Esophagus muscularis mucosa (tissue), 4 donors: ENCODE measurements around the gene GRID1. TPM values are rescaled to one million over a fixed set of nuclear protein-coding genes. Genes with fewer than 3 reads are reported as not detected.

ENCODE experiments used
- DNase-seq: peaks from one replicate; pipeline ENCODE4 v3.0.0-alpha.2; 2017; ENCODE audit errors: extremely low spot score
- H3K27ac ChIP-seq, 4 donors: fragments of 200-600 bp; sonication (generic); replicated peaks in 1 of 4; 1 replicate in 3 of 4; 2 replicates in 1 of 4; pipeline ENCODE4 v1.5.1; 2016 to 2019; ENCODE audit warnings: mild to moderate bottlenecking in 1 of 4
- H3K27me3 ChIP-seq, 4 donors: fragments of 200-600 bp; sonication (generic); one replicate each; pipeline versions ENCODE4 v1.5.1 to v1.6.0; 2016 to 2019
- H3K36me3 ChIP-seq, 4 donors: fragments of 200-600 bp; sonication (generic); one replicate each; pipeline ENCODE4 v1.5.1; 2016 to 2019
- H3K4me1 ChIP-seq, 4 donors: fragments of 200-600 bp; sonication (generic); one replicate each; pipeline ENCODE4 v1.5.1; 2016 to 2019
- H3K4me3 ChIP-seq, 4 donors: fragments of 200-600 bp; sonication (generic); 1 replicate in 2 of 4; 2 replicates in 2 of 4; pipeline ENCODE4 v1.5.1; 2016 to 2019; ENCODE audit warnings: mild to moderate bottlenecking in 4 of 4, moderate library complexity in 1 of 4
- H3K9me3 ChIP-seq, 4 donors: fragments of 200-600 bp; sonication (generic); 1 replicate in 3 of 4; 2 replicates in 1 of 4; pipeline ENCODE4 v1.5.1; 2016 to 2019
- EP300 ChIP-seq: sonication (generic); formaldehyde crosslinking; IDR thresholded peaks from one replicate; pipeline ENCODE4 v1.6.1; 2017; ENCODE audit warnings: antibody characterized with exemption
- POLR2A ChIP-seq: fragments of 450-650 bp; IDR thresholded peaks from one replicate; pipeline ENCODE4 v1.6.1; 2017; ENCODE audit warnings: antibody characterized with exemption, moderate library complexity, mild to moderate bottlenecking, low read depth
- POLR2AphosphoS5 ChIP-seq, 2 donors: sonication (generic); formaldehyde crosslinking; IDR thresholded peaks; one replicate each; pipeline ENCODE4 v1.6.1; 2017; ENCODE audit warnings: antibody characterized with exemption in 2 of 2
- WGBS: methylation state at CpG from one replicate; pipeline ENCODE4 v1.1.5; 2018; 5-methylcytosine and 5-hydroxymethylcytosine counted together
- intact Hi-C: fragments of 100-400 bp; cut with DNase I; formaldehyde crosslinking; loops from one replicate; pipeline ENCODE4 v1.15.1; 2023
- total RNA-seq, 4 donors: library from RNA; depleted of rRNA; stranded (reverse); fragments of >200 nt; gene quantifications; one replicate each; pipeline versions ENCODE4 v1.1.0 to v1.2.1, GENCODE V29; 2016
- TF ChIP-seq, protein P1 (sequence below), 3 experiments: fragments of 200-600 bp in 2 of 3; fragments of 450-650 bp in 1 of 3; sonication (generic) in 2 of 3; IDR thresholded peaks; one replicate each; pipeline ENCODE4 v1.5.1; 2017 to 2019; ENCODE audit warnings: antibody characterized with exemption in 3 of 3, mild to moderate bottlenecking in 2 of 3, moderate library complexity in 1 of 3

The GRID1 gene
- total RNA-seq, 4 donors from 2014 or later, result under 0.01 to 1.3 (median 1.1) TPM

DNA sequence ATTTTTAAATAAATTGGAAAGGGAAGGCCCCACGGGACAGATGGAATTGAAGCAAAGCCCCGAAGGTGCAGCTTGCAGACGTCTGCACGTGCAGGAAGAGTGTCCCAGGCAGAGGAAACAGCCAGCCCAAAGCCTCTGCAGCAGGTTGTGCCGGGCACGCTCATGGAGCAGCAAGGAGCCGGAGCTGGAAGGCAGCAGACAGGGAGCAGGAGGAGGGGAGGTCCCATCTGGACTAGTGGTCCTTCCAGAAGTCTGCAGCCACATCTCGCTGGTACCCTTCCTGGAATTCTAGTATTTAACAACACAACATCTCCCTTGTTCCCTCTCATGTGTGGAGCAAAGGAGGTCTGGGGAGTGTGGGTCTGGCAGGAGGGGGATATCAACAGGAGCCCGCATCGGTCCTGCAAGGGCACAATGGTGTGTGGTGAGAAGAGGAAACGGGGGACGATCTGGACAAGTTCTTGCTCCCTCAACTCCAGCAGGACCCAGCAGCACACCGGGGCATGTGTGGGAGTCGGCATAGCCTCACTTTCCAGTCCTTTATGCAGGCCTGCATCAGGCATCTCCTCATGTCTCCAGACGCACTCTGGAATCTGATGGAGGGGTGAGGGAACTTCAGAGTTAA is 169.3 kb downstream of the GRID1 start:
- Histone ChIP-seq H3K9me3 (no peaks in the 10 kb centered on the region), H3K36me3 (no peaks in the 10 kb centered on the region), H3K4me1 (no peaks in the 10 kb centered on the region), H3K4me3 (no peak overlapping the region), H3K27ac (no peak overlapping the region), H3K27me3 (no peaks in the 10 kb centered on the region)
- TF ChIP-seq POLR2A (no peak), EP300 (no peak), POLR2AphosphoS5 (IDR thresholded peaks at IDR 0.05) (no peak)
- TF ChIP-seq, protein P1, sequence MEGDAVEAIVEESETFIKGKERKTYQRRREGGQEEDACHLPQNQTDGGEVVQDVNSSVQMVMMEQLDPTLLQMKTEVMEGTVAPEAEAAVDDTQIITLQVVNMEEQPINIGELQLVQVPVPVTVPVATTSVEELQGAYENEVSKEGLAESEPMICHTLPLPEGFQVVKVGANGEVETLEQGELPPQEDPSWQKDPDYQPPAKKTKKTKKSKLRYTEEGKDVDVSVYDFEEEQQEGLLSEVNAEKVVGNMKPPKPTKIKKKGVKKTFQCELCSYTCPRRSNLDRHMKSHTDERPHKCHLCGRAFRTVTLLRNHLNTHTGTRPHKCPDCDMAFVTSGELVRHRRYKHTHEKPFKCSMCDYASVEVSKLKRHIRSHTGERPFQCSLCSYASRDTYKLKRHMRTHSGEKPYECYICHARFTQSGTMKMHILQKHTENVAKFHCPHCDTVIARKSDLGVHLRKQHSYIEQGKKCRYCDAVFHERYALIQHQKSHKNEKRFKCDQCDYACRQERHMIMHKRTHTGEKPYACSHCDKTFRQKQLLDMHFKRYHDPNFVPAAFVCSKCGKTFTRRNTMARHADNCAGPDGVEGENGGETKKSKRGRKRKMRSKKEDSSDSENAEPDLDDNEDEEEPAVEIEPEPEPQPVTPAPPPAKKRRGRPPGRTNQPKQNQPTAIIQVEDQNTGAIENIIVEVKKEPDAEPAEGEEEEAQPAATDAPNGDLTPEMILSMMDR (IDR thresholded peaks at IDR 0.05), result no peak
- WGBS, result 74% methylated on average over 11 of the region's 15 CpGs
- no peak for DNase-seq
- intact Hi-C loops, result no loop called here

DNA sequence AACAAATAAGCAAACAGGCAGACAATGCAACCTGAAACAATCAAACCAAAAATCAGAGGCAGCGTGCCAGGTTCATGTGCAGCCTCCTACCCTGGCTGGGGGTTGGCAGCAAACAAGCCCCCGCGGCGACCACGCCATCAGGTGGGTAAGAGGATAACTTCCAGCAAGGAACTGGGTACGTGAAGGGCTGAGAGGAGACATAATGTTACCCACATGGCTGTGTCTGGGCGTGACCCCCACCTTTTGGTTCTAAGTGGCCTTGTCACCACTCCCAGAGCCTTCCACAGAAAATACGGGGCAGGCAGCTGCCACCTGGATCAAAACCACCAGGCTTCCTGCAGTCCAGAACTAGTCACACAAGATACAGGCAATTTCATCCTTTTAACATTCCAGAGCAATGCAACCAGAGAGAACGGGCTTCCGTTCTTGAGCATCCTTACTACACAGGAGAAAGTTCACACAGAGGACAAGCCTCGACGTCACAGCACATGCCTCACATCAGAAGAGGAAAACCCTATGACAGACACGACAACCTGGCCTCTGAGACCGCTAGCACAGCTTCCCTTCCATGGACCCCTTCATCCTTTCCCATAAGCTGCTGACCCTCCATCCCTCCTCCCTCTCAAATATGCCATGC is 171.0 kb downstream of the GRID1 start:
- Histone ChIP-seq H3K4me3 (no peak overlapping the region), H3K27ac (no peak overlapping the region), H3K36me3 (no peaks in the 10 kb centered on the region), H3K9me3 (no peaks in the 10 kb centered on the region), H3K4me1 (no peaks in the 10 kb centered on the region), H3K27me3 (no peaks in the 10 kb centered on the region)
- DNase-seq, result no peak
- intact Hi-C loops, result no loop called here
- TF ChIP-seq EP300, result no peak
- TF ChIP-seq POLR2AphosphoS5 (IDR thresholded peaks at IDR 0.05), result no peak
- TF ChIP-seq POLR2A, result no peak
- TF ChIP-seq, protein P1 (IDR thresholded peaks at IDR 0.05), result no peak
- WGBS, result 66% methylated on average over 14 of the region's 14 CpGs

DNA sequence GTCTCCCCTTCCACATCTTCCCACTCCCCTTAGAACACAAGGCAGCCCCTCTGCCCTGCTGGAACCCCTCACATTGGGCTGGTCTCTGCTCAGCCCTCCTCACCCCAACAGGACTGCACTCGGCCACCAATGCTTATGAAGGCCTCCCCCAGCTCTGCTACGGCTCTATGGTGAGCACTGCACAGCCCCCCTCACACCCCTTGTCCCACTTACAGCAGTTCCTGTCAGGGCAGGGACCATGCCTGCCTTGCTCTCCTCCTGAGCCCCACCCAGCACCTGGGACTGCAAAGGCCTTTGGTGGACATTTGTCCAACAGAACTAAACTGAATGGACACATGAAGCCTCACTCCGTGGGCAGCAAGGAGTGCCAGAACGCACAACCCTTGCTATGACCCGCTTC is 171.9 kb downstream of the GRID1 start:
- 90% methylated on average over 5 of the region's 5 CpGs for WGBS
- intact Hi-C loops, result no loop called here
- H3K27me3 ChIP-seq, result no peaks in the 10 kb centered on the region
- TF ChIP-seq POLR2A (no peak), POLR2AphosphoS5 (IDR thresholded peaks at IDR 0.05) (no peak), EP300 (no peak)
- TF ChIP-seq, protein P1 (IDR thresholded peaks at IDR 0.05), result no peak
- no peak overlapping the region for H3K27ac ChIP-seq
- no peak for DNase-seq
- no peaks in the 10 kb centered on the region for H3K9me3 ChIP-seq
- H3K4me1 ChIP-seq, result no peaks in the 10 kb centered on the region
- no peaks in the 10 kb centered on the region for H3K36me3 ChIP-seq
- no peak overlapping the region for H3K4me3 ChIP-seq

DNA sequence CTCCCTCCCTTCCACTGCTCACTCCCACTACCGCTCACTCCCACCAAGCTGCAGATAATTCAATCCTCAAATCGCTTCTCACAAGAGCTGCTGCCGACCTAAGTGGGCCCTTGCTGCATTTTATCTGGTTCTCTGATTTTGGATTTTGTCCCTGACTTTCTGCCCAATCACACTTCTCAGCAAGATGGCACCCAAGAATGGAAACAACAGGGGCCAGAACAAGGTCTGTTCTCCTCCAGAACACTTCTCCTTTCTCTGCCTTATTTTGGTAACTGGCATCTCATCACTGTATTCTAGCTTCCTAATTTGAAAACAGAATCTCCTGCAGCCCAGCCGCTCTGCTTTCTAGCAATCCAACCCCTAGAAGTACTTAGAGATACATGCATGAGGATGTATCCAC is 172.8 kb downstream of the GRID1 start:
- no peaks in the 10 kb centered on the region for H3K9me3 ChIP-seq
- H3K4me1 ChIP-seq, result no peaks in the 10 kb centered on the region
- DNase-seq, result no peak
- no peak overlapping the region for H3K4me3 ChIP-seq
- intact Hi-C loops, result no loop called here
- no peak overlapping the region for H3K27ac ChIP-seq
- no peaks in the 10 kb centered on the region for H3K36me3 ChIP-seq
- WGBS, result 83% methylated on average over 4 of the region's 4 CpGs
- H3K27me3 ChIP-seq, result no peaks in the 10 kb centered on the region
- TF ChIP-seq, protein P1 (IDR thresholded peaks at IDR 0.05), result no peak
- TF ChIP-seq EP300 (no peak), POLR2AphosphoS5 (IDR thresholded peaks at IDR 0.05) (no peak), POLR2A (no peak)

DNA sequence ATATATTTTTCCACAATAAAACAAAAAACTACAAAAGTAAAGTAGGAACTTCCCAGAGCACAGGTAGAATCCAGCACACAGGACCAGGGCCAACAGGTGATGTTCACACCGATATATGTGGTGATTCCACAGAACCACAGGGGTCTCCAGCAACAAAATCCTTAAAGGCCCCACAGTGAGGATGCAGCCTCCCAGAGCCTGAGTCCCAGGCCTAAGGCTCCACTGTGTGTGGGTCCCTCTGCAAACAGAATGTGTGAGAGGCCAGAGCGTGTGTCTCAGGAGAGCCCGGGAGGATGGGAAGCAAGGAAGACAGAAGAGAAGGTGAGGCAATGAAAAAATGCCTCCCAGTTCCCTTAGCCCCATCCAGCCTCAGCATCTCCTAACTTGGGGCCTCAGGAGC is 173.9 kb downstream of the GRID1 start:
- TF ChIP-seq POLR2AphosphoS5 (IDR thresholded peaks at IDR 0.05) (no peak), EP300 (no peak), POLR2A (no peak)
- TF ChIP-seq, protein P1 (IDR thresholded peaks at IDR 0.05), result no peak
- no peaks in the 10 kb centered on the region for H3K27me3 ChIP-seq
- 95% methylated on average over 3 of the region's 3 CpGs for WGBS
- no peak overlapping the region for H3K4me3 ChIP-seq
- H3K9me3 ChIP-seq, result no peaks in the 10 kb centered on the region
- H3K4me1 ChIP-seq, result no peaks in the 10 kb centered on the region
- no peak overlapping the region for H3K27ac ChIP-seq
- intact Hi-C loops, result no loop called here
- no peak for DNase-seq
- H3K36me3 ChIP-seq, result no peaks in the 10 kb centered on the region
